ENCODE data around the gene C5orf52. TPM values are rescaled to one million over a fixed set of nuclear protein-coding genes. Genes with fewer than 3 reads are reported as not detected.

C5orf52 gene
- total RNA-seq: not detected

- TF ChIP-seq CTCF (IDR thresholded peaks at IDR 0.05): no peak
- H3K27ac ChIP-seq: no peak within 1 kb of the TSS
- ATAC-seq (ENCODE audit: insufficient number of reproducible peaks, low FRiP score, low read depth) (no peak), DNase-seq (ENCODE audit: low spot score) (no peak)
- no peaks in the 10 kb centered on the region for H3K36me3 ChIP-seq
- no peaks in the 10 kb centered on the region for H3K9me3 ChIP-seq
- H3K27me3 ChIP-seq (replicated peaks; ENCODE audit: insufficient read depth): no peaks in the 10 kb centered on the region
- H3K4me3 ChIP-seq: peak within 1 kb of the TSS; percentile 86
- peaks cover 5 to 7% of the 10 kb centered on the region in 2 donors for H3K4me1 ChIP-seq (ENCODE audit: control insufficient read depth in 1 of 2, low read depth in 2 of 2)
Measured at GRCh38 chr5:157670662-157671591, at the start of gene C5orf52. Gene C5orf52, plus strand, starts transcription at chr5:157671533. Its CDS starts 82 bp downstream, at chr5:157671615.

- Histone ChIP-seq H3K9me3 (no peaks in the 10 kb centered on the region), H3K36me3 (no peaks in the 10 kb centered on the region), H3K4me3 (no peak overlapping the region), H3K27ac (no peak overlapping the region), H3K27me3 (replicated peaks; ENCODE audit: insufficient read depth) (no peaks in the 10 kb centered on the region), H3K4me1 (ENCODE audit: control insufficient read depth in 1 of 2, low read depth in 2 of 2) (no peaks in the 10 kb centered on the region)
- TF ChIP-seq CTCF (IDR thresholded peaks at IDR 0.05): no peak
- no peak for ATAC-seq (ENCODE audit: insufficient number of reproducible peaks, low FRiP score, low read depth)
- no peak for DNase-seq (ENCODE audit: low spot score)
Measured at GRCh38 chr5:157624144-157624543, 47.2 kb upstream of the C5orf52 start.

GRCh38 chr5:157626831-157627230, 44.5 kb upstream of the C5orf52 start:
- H3K36me3 ChIP-seq: no peaks in the 10 kb centered on the region
- no peak for ATAC-seq (ENCODE audit: insufficient number of reproducible peaks, low FRiP score, low read depth)
- no peak for TF ChIP-seq CTCF (IDR thresholded peaks at IDR 0.05)

DNA sequence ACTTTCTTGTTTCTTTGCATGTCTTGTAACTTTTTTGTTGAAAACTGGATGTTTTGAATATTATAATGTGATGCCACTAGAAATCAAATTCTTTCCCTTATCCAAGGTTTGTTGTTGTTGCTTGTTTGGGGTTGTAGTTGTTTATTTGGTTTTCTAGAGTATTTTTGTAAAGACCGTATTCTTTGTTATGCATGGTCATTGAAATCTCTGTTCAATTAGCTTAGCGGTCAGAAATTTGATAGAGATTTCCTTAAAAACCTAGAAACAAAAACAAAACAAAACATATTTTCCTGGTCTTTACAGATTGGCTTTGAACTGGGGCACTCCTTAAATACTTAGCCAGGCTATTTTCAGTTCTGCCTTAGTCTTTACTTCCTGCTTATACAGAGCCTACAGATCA, 41.0 kb upstream of the C5orf52 start:
- Histone ChIP-seq H3K36me3 (no peaks in the 10 kb centered on the region), H3K27ac (no peak overlapping the region), H3K27me3 (replicated peaks; ENCODE audit: insufficient read depth) (no peaks in the 10 kb centered on the region), H3K4me3 (no peak overlapping the region), H3K9me3 (no peaks in the 10 kb centered on the region), H3K4me1 (ENCODE audit: control insufficient read depth in 1 of 2, low read depth in 2 of 2) (no peaks in the 10 kb centered on the region)
- no peak for ATAC-seq (ENCODE audit: insufficient number of reproducible peaks, low FRiP score, low read depth)
- TF ChIP-seq CTCF (IDR thresholded peaks at IDR 0.05): no peak
- DNase-seq (ENCODE audit: low spot score): no peak

More at GRCh38 chr5:157626831-157627230, 44.5 kb upstream of the C5orf52 start:
- DNase-seq (ENCODE audit: low spot score): no peak
- H3K4me3 ChIP-seq: no peak overlapping the region
- no peaks in the 10 kb centered on the region for H3K4me1 ChIP-seq (ENCODE audit: control insufficient read depth in 1 of 2, low read depth in 2 of 2)
- no peaks in the 10 kb centered on the region for H3K27me3 ChIP-seq (replicated peaks; ENCODE audit: insufficient read depth)
- H3K27ac ChIP-seq: no peak overlapping the region
- no peaks in the 10 kb centered on the region for H3K9me3 ChIP-seq

GRCh38 chr5:157640406-157641066, 30.8 kb upstream of the C5orf52 start:
- no peaks in the 10 kb centered on the region for H3K4me1 ChIP-seq (ENCODE audit: control insufficient read depth in 1 of 2, low read depth in 2 of 2)
- no peaks in the 10 kb centered on the region for H3K36me3 ChIP-seq
- ATAC-seq (ENCODE audit: insufficient number of reproducible peaks, low FRiP score, low read depth) (no peak), DNase-seq (ENCODE audit: low spot score) (no peak)
- no peaks in the 10 kb centered on the region for H3K27me3 ChIP-seq (replicated peaks; ENCODE audit: insufficient read depth)
- H3K27ac ChIP-seq: no peak overlapping the region
- no peak overlapping the region for H3K4me3 ChIP-seq
- no peak for TF ChIP-seq CTCF (IDR thresholded peaks at IDR 0.05)
- no peaks in the 10 kb centered on the region for H3K9me3 ChIP-seq

Data from thoracic aorta (tissue), 2 donors.